Liver (tissue), 9 donors: ENCODE results near the gene FMO4. TPM values are rescaled to one million over a fixed set of nuclear protein-coding genes. Genes with fewer than 3 reads are reported as not detected.

Experiments
- DNase-seq: peaks from one replicate; pipeline ENCODE4 v3.0.0-alpha.2; 2017; ENCODE audit warnings: low spot score
- H3K27ac ChIP-seq, 2 donors: one replicate each; pipeline ENCODE4 v1.7.0; 2013; ENCODE audit warnings: inconsistent platforms in 2 of 2, low read length in 2 of 2, control low read depth in 1 of 2, low read depth in 1 of 2, mild to moderate bottlenecking in 1 of 2
- H3K27me3 ChIP-seq, 4 donors: one replicate each; pipeline versions ENCODE4 v1.6.1 to v1.7.0; 2013; ENCODE audit warnings: low read length in 3 of 4, inconsistent platforms in 1 of 4, mild to moderate bottlenecking in 1 of 4, moderate library complexity in 1 of 4; ENCODE audit not compliant: control insufficient read depth in 4 of 4, insufficient read depth in 4 of 4
- H3K36me3 ChIP-seq, 4 donors: one replicate each; pipeline versions ENCODE4 v1.6.1 to v1.7.0; 2013; ENCODE audit warnings: low read length in 3 of 4, mild to moderate bottlenecking in 3 of 4, low read depth in 1 of 4, moderate library complexity in 1 of 4; ENCODE audit not compliant: control insufficient read depth in 4 of 4, insufficient read depth in 3 of 4
- H3K4me1 ChIP-seq, 4 donors: one replicate each; pipeline versions ENCODE4 v1.6.1 to v1.7.0; 2013; ENCODE audit warnings: low read length in 3 of 4, mild to moderate bottlenecking in 3 of 4, moderate library complexity in 1 of 4; ENCODE audit not compliant: control insufficient read depth in 4 of 4, insufficient read depth in 4 of 4
- H3K4me3 ChIP-seq, 3 donors: one replicate each; pipeline versions ENCODE4 v1.6.1 to v1.7.0; 2013; ENCODE audit warnings: low read length in 3 of 3, control low read depth in 1 of 3, low read depth in 1 of 3, mild to moderate bottlenecking in 1 of 3
- H3K9ac ChIP-seq, 2 donors: one replicate each; pipeline ENCODE4 v1.7.0; 2013; ENCODE audit warnings: low read length in 2 of 2, mild to moderate bottlenecking in 2 of 2, moderate library complexity in 2 of 2, control low read depth in 1 of 2, low read depth in 1 of 2
- H3K9me3 ChIP-seq, 4 donors: one replicate each; pipeline versions ENCODE4 v1.6.1 to v1.7.0; 2013; ENCODE audit warnings: low read length in 3 of 4; ENCODE audit not compliant: control insufficient read depth in 4 of 4
- ATF3 ChIP-seq: IDR thresholded peaks from 2 replicates; pipeline ENCODE4 v1.6.1; 2016; ENCODE audit warnings: antibody characterized with exemption
- CTCF ChIP-seq: fragments of 150-350 bp; IDR thresholded peaks from 2 replicates; pipeline ENCODE4 v1.5.1; 2017; ENCODE audit warnings: improper control_type of control experiment, low read depth, low read length; ENCODE audit not compliant: missing input control
- EGR1 ChIP-seq, 2 donors: IDR thresholded peaks; 2 replicates each; pipeline ENCODE4 v1.6.1; 2016 to 2018; ENCODE audit warnings: antibody characterized with exemption in 2 of 2, low read depth in 2 of 2
- FOXA1 ChIP-seq: IDR thresholded peaks from 2 replicates; pipeline ENCODE4 v1.6.1; 2016; ENCODE audit warnings: antibody characterized with exemption
- FOXA2 ChIP-seq: IDR thresholded peaks from 2 replicates; pipeline ENCODE4 v1.6.1; 2016; ENCODE audit warnings: antibody characterized with exemption
- GABPA ChIP-seq, 2 donors: IDR thresholded peaks in 1 of 2; conservative IDR thresholded peaks in 1 of 2; 2 replicates each; pipeline ENCODE4 v1.6.1; 2016; ENCODE audit warnings: antibody characterized with exemption in 2 of 2, mild to moderate bottlenecking in 1 of 2, moderate library complexity in 1 of 2
- HNF4A ChIP-seq, 2 donors: conservative IDR thresholded peaks; 2 replicates each; pipeline ENCODE4 v1.6.1; 2016; ENCODE audit warnings: antibody characterized with exemption in 2 of 2, mild to moderate bottlenecking in 2 of 2
- HNF4G ChIP-seq: IDR thresholded peaks from 2 replicates; pipeline ENCODE4 v1.6.1; 2016; ENCODE audit warnings: antibody characterized with exemption
- JUND ChIP-seq, 2 donors: IDR thresholded peaks; 2 replicates each; pipeline ENCODE4 v1.6.1; 2016; ENCODE audit warnings: antibody characterized with exemption in 2 of 2
- MAX ChIP-seq: IDR thresholded peaks from 2 replicates; pipeline ENCODE4 v1.6.1; 2016; ENCODE audit warnings: antibody characterized with exemption
- NR2F2 ChIP-seq: IDR thresholded peaks from 2 replicates; pipeline ENCODE4 v1.6.1; 2016; ENCODE audit warnings: antibody characterized with exemption
- RAD21 ChIP-seq, 2 donors: IDR thresholded peaks; 2 replicates each; pipeline ENCODE4 v1.6.1; 2016; ENCODE audit warnings: antibody characterized with exemption in 2 of 2, mild to moderate bottlenecking in 2 of 2
- REST ChIP-seq: IDR thresholded peaks from 2 replicates; pipeline ENCODE4 v1.6.1; 2016; ENCODE audit warnings: antibody characterized with exemption, mild to moderate bottlenecking
- RXRA ChIP-seq, 2 donors: IDR thresholded peaks; 2 replicates each; pipeline ENCODE4 v1.6.1; 2017 to 2018; ENCODE audit warnings: antibody characterized with exemption in 2 of 2, mild to moderate bottlenecking in 1 of 2
- SP1 ChIP-seq: IDR thresholded peaks from 2 replicates; pipeline ENCODE4 v1.6.1; 2018; ENCODE audit warnings: antibody characterized with exemption, mild to moderate bottlenecking
- TAF1 ChIP-seq: conservative IDR thresholded peaks from 2 replicates; pipeline ENCODE4 v1.6.1; 2016; ENCODE audit warnings: antibody characterized with exemption, mild to moderate bottlenecking
- YY1 ChIP-seq: IDR thresholded peaks from 2 replicates; pipeline ENCODE4 v1.6.1; 2016; ENCODE audit warnings: antibody characterized with exemption, mild to moderate bottlenecking
- ZBTB33 ChIP-seq: IDR thresholded peaks from 2 replicates; pipeline ENCODE4 v1.6.1; 2016; ENCODE audit warnings: antibody characterized with exemption
- WGBS: extraction: QIAGEN DNeasy Blood & Tissue Kit; methylation state at CpG from one replicate; pipeline ENCODE4 v1.1.7; 2013; 5-methylcytosine and 5-hydroxymethylcytosine counted together
- polyA plus RNA-seq, 2 donors: library from polyadenylated mRNA; stranded (reverse) in 1 of 2; unstranded in 1 of 2; fragments of 200-250 nt in 1 of 2; fragments of >200 nt in 1 of 2; fragmentation: Nextera tagmentation in 1 of 2; extraction: Ambion mirVana in 1 of 2; gene quantifications; one replicate each; pipeline versions ENCODE4 v1.2.1 to v1.2.3, GENCODE V29; 2013 to 2015
- total RNA-seq, 2 donors: library from RNA; depleted of rRNA; stranded (reverse); fragments of >200 nt; gene quantifications; one replicate each; pipeline ENCODE4 v1.2.3, GENCODE V29; 2014
- donor health status: healthy.
- donor health status: healthy.
- donor health status: healthy.
- donor health status: healthy.
- donor health status: healthy.

The FMO4 gene
- total and polyA plus RNA-seq, 4 donors = 7.2 to 26.9 (median 9.3) TPM

- DNase-seq = no peak
- Histone ChIP-seq H3K9ac (no peak overlapping the region), H3K27ac (no peak overlapping the region), H3K4me1 (peaks cover 0 to 1% (median 0%) of the 10 kb centered on the region in 4 donors), H3K4me3 (no peak overlapping the region), H3K9me3 (no peaks in the 10 kb centered on the region), H3K27me3 (no peaks in the 10 kb centered on the region), H3K36me3 (no peaks in the 10 kb centered on the region)
- TF ChIP-seq FOXA2 = no peak
- no peak for TF ChIP-seq MAX
- peak; percentile 63 to 70 for TF ChIP-seq HNF4A (conservative IDR thresholded peaks at IDR 0.05)
- TF ChIP-seq ATF3 = no peak
- peak in 1 of 2 donors; percentile 58 for TF ChIP-seq RXRA (IDR thresholded peaks at IDR 0.05)
- no peak for TF ChIP-seq HNF4G
- TF ChIP-seq JUND (IDR thresholded peaks at IDR 0.05) = peak in 1 of 2 donors; percentile 33
- WGBS = 65% methylated on average over 6 of the region's 6 CpGs
Measured at GRCh38 chr1:171366085-171366484, 52.1 kb downstream of the FMO4 start.

GRCh38 chr1:171366816-171367215, 52.8 kb downstream of the FMO4 start:
- H3K27me3 ChIP-seq = no peaks in the 10 kb centered on the region
- H3K9me3 ChIP-seq = no peaks in the 10 kb centered on the region
- H3K9ac ChIP-seq = no peak overlapping the region
- H3K4me1 ChIP-seq = peaks cover 0 to 1% (median 0%) of the 10 kb centered on the region in 4 donors
- no peak overlapping the region for H3K27ac ChIP-seq
- DNase-seq = no peak
- no peaks in the 10 kb centered on the region for H3K36me3 ChIP-seq
- no peak for TF ChIP-seq EGR1 (IDR thresholded peaks at IDR 0.05; ENCODE audit: low read depth in 2 of 2)
- no peak for TF ChIP-seq SP1
- TF ChIP-seq ATF3 = no peak
- no peak for TF ChIP-seq REST
- no peak for TF ChIP-seq HNF4G
- no peak for TF ChIP-seq FOXA1
- no peak for TF ChIP-seq RXRA (IDR thresholded peaks at IDR 0.05)
- no peak for TF ChIP-seq ZBTB33
- TF ChIP-seq NR2F2 = no peak
- no peak for TF ChIP-seq GABPA (IDR thresholded peaks at IDR 0.05 in 1 of 2, conservative IDR thresholded peaks at IDR 0.05 in 1 of 2)
- TF ChIP-seq YY1 = no peak
- TF ChIP-seq TAF1 = no peak
- no peak for TF ChIP-seq FOXA2
- no peak for TF ChIP-seq JUND (IDR thresholded peaks at IDR 0.05)
- no peak for TF ChIP-seq MAX
- TF ChIP-seq HNF4A (conservative IDR thresholded peaks at IDR 0.05) = no peak
- TF ChIP-seq RAD21 (IDR thresholded peaks at IDR 0.05) = no peak
- TF ChIP-seq CTCF = no peak
- WGBS = 86% methylated on average over 2 of the region's 2 CpGs
- H3K4me3 ChIP-seq = no peak overlapping the region
